Osteocyte (in vitro differentiated cells): Measurements from ENCODE around the gene RELL1. TPM values are rescaled to one million over a fixed set of nuclear protein-coding genes. Genes with fewer than 3 reads are reported as not detected.

Source experiments
- DNase-seq: peaks from one replicate; pipeline ENCODE4 v3.0.0; 2021; ENCODE audit warnings: mixed read lengths; ENCODE audit not compliant: unreplicated experiment; ENCODE audit errors: extremely low spot score
- H3K27ac Mint-ChIP-seq: one replicate; pipeline ENCODE4 v1.8.0; 2021; ENCODE audit warnings: mild to moderate bottlenecking, mixed read lengths; ENCODE audit not compliant: unreplicated experiment
- H3K27me3 Mint-ChIP-seq: one replicate; pipeline ENCODE4 v1.8.0; 2021; ENCODE audit warnings: mixed read lengths; ENCODE audit not compliant: unreplicated experiment
- H3K36me3 Mint-ChIP-seq: one replicate; pipeline ENCODE4 v1.8.0; 2021; ENCODE audit warnings: mixed read lengths; ENCODE audit not compliant: unreplicated experiment
- H3K4me1 Mint-ChIP-seq: one replicate; pipeline ENCODE4 v1.8.0; 2021; ENCODE audit warnings: mixed read lengths; ENCODE audit not compliant: unreplicated experiment
- H3K4me3 Mint-ChIP-seq: one replicate; pipeline ENCODE4 v1.8.0; 2021; ENCODE audit warnings: mild to moderate bottlenecking, moderate library complexity, mixed read lengths; ENCODE audit not compliant: unreplicated experiment
- H3K9me3 Mint-ChIP-seq: one replicate; pipeline ENCODE4 v1.8.0; 2021; ENCODE audit warnings: mixed read lengths; ENCODE audit not compliant: unreplicated experiment
- CTCF ChIP-seq: fragments of 200-600 bp; sonication (generic); IDR thresholded peaks from 2 replicates; pipeline ENCODE4 v1.5.0; 2021; ENCODE audit warnings: antibody characterized with exemption, mild to moderate bottlenecking, moderate library complexity
- total RNA-seq: library from RNA; stranded (reverse); gene quantifications from 2 replicates; pipeline ENCODE4 v1.2.1, GENCODE V29; 2021

RELL1 gene
- total RNA-seq, 1 donor from 2014 or later: 15.6 TPM

- no peak overlapping the region for H3K27ac Mint-ChIP-seq
- no peak overlapping the region for H3K4me3 Mint-ChIP-seq
- no peaks in the 10 kb centered on the region for H3K9me3 Mint-ChIP-seq
- peaks cover 12% of the 10 kb centered on the region for H3K27me3 Mint-ChIP-seq
- TF ChIP-seq CTCF: no peak
- H3K4me1 Mint-ChIP-seq: peaks cover 9% of the 10 kb centered on the region
- no peaks in the 10 kb centered on the region for H3K36me3 Mint-ChIP-seq
- DNase-seq: no peak
Observed at GRCh38 chr4:37715889-37716402, 29.8 kb upstream of the RELL1 start.

GRCh38 chr4:37710491-37710890 lies 24.3 kb upstream of the RELL1 start:
- Mint-ChIP-seq H3K4me3 (no peak overlapping the region), H3K27me3 (peaks cover 12% of the 10 kb centered on the region), H3K27ac (no peak overlapping the region), H3K4me1 (no peaks in the 10 kb centered on the region), H3K36me3 (no peaks in the 10 kb centered on the region), H3K9me3 (no peaks in the 10 kb centered on the region)
- no peak for TF ChIP-seq CTCF
- DNase-seq: no peak

- Mint-ChIP-seq H3K27me3 (no peaks in the 10 kb centered on the region), H3K4me1 (no peaks in the 10 kb centered on the region), H3K9me3 (no peaks in the 10 kb centered on the region), H3K27ac (no peak overlapping the region), H3K4me3 (no peak overlapping the region), H3K36me3 (no peaks in the 10 kb centered on the region)
- DNase-seq: no peak
- no peak for TF ChIP-seq CTCF
Observed at GRCh38 chr4:37706032-37706431, 19.9 kb upstream of the RELL1 start.

GRCh38 chr4:37705571-37705970 lies 19.4 kb upstream of the RELL1 start:
- TF ChIP-seq CTCF: no peak
- DNase-seq: no peak
- Mint-ChIP-seq H3K4me1 (no peaks in the 10 kb centered on the region), H3K27me3 (peaks cover 1% of the 10 kb centered on the region), H3K4me3 (no peak overlapping the region), H3K9me3 (no peaks in the 10 kb centered on the region), H3K36me3 (no peaks in the 10 kb centered on the region), H3K27ac (no peak overlapping the region)

- H3K4me3 Mint-ChIP-seq: no peak overlapping the region
Observed at GRCh38 chr4:37699868-37700481, 13.8 kb upstream of the RELL1 start.

More at GRCh38 chr4:37699868-37700481, 13.8 kb upstream of the RELL1 start:
- TF ChIP-seq CTCF: no peak
- Mint-ChIP-seq H3K36me3 (no peaks in the 10 kb centered on the region), H3K27me3 (peaks cover 6% of the 10 kb centered on the region), H3K27ac (no peak overlapping the region), H3K4me1 (no peaks in the 10 kb centered on the region), H3K9me3 (no peaks in the 10 kb centered on the region)
- DNase-seq: no peak
